Femur (tissue), 1 donor: Measurements from ENCODE around the gene ME1.

Source experiments
- DNase-seq: peaks from one replicate; pipeline ENCODE4 v3.0.0-alpha.2; 2017

The ME1 gene

GRCh38 chr6:83185096-83185495, 245.8 kb downstream of the ME1 start:
- no peak for DNase-seq

- DNase-seq: no peak
Observed at GRCh38 chr6:83183082-83183828, 247.6 kb downstream of the ME1 start.

GRCh38 chr6:83182114-83182513, 248.7 kb downstream of the ME1 start:
- DNase-seq: no peak

- DNase-seq: no peak
Observed at GRCh38 chr6:83180426-83180950, 250.4 kb downstream of the ME1 start.

GRCh38 chr6:83176246-83176645, 254.6 kb downstream of the ME1 start:
- DNase-seq: no peak

- no peak for DNase-seq
Observed at GRCh38 chr6:83169511-83169910, 261.3 kb downstream of the ME1 start.

- no peak for DNase-seq
Observed at GRCh38 chr6:83169106-83169505, 261.7 kb downstream of the ME1 start.

GRCh38 chr6:83168556-83168955, 262.3 kb downstream of the ME1 start:
- no peak for DNase-seq

GRCh38 chr6:83167726-83168278, 263.0 kb downstream of the ME1 start:
- DNase-seq: no peak
